HG03280 (cell line): ENCODE measurements around the gene ADTRP.

Experiments used
- ATAC-seq: cut with Tn5 transposase; IDR thresholded peaks from one replicate; pipeline ENCODE4 v1.9.1; 2021; ENCODE audit warnings: mild to moderate bottlenecking, moderate library complexity; ENCODE audit not compliant: unreplicated experiment

ADTRP gene

GRCh38 chr6:11758878-11759277, 19.7 kb downstream of the ADTRP start:
- ATAC-seq, result no peak

- ATAC-seq, result no peak
These were observed 21.9 kb downstream of the ADTRP start for GRCh38 chr6:11756726-11757125.

GRCh38 chr6:11756292-11756691, 22.3 kb downstream of the ADTRP start:
- no peak for ATAC-seq

- ATAC-seq, result no peak
These were observed 22.9 kb downstream of the ADTRP start for GRCh38 chr6:11755725-11756124.

- ATAC-seq, result no peak
These were observed 23.9 kb downstream of the ADTRP start for GRCh38 chr6:11754625-11755271.

- ATAC-seq, result no peak
These were observed 24.8 kb downstream of the ADTRP start for GRCh38 chr6:11753798-11754197.

GRCh38 chr6:11752360-11752759, 26.2 kb downstream of the ADTRP start:
- ATAC-seq, result no peak

GRCh38 chr6:11750682-11751081, 27.9 kb downstream of the ADTRP start:
- no peak for ATAC-seq

- no peak for ATAC-seq
These were observed 29.9 kb downstream of the ADTRP start for GRCh38 chr6:11748591-11749210.

- no peak for ATAC-seq
These were observed 31.6 kb downstream of the ADTRP start for GRCh38 chr6:11747021-11747420.

- no peak for ATAC-seq
These were observed 33.9 kb downstream of the ADTRP start for GRCh38 chr6:11744753-11745152.

- ATAC-seq, result no peak
These were observed 34.5 kb downstream of the ADTRP start for GRCh38 chr6:11744101-11744500.

GRCh38 chr6:11740875-11741274, 37.7 kb downstream of the ADTRP start:
- no peak for ATAC-seq

- ATAC-seq, result no peak
These were observed 39.8 kb downstream of the ADTRP start for GRCh38 chr6:11738661-11739375.

GRCh38 chr6:11738234-11738633, 40.4 kb downstream of the ADTRP start:
- no peak for ATAC-seq

GRCh38 chr6:11736601-11737000, 42.0 kb downstream of the ADTRP start:
- ATAC-seq, result no peak

- no peak for ATAC-seq
These were observed 43.6 kb downstream of the ADTRP start for GRCh38 chr6:11734861-11735613.

- ATAC-seq, result peak; percentile 48
These were observed 46.5 kb downstream of the ADTRP start for GRCh38 chr6:11732036-11732631.

- ATAC-seq, result no peak
These were observed 47.2 kb downstream of the ADTRP start for GRCh38 chr6:11731423-11731822.

- peak; percentile 70 for ATAC-seq
These were observed 48.0 kb downstream of the ADTRP start for GRCh38 chr6:11730641-11731040.

- ATAC-seq, result no peak
These were observed 49.5 kb downstream of the ADTRP start for GRCh38 chr6:11729076-11729475.
